SK-N-SH (cell line): ENCODE measurements around the gene RAC2. TPM values are rescaled to one million over a fixed set of nuclear protein-coding genes. Genes with fewer than 3 reads are reported as not detected.
A peak's percentile ranks its signal among the peaks of the same experiment; 100 is the strongest.

Experiments
- CTCF ChIA-PET: fragments of 300-600, 350-600 bp; formaldehyde crosslinking; extraction: SDS; loops from one replicate; lab custom pipeline; 2021; lab: Yijun Ruan, JAX
- POLR2A ChIA-PET: fragments of 350-600 bp; sonication (Branson Sonifier 250); formaldehyde crosslinking; extraction: SDS; loops from one replicate; lab custom pipeline; 2020; ENCODE audit warnings: antibody characterized with exemption, inconsistent platforms; lab: Yijun Ruan, JAX
- DNase-seq: peaks from one replicate; pipeline ENCODE4 v3.0.0; 2012
- H2AFZ ChIP-seq: fragments of 200-600 bp; sonication (generic); 2 replicates; pipeline ENCODE4 v1.8.1; 2016; ENCODE audit warnings: antibody characterized with exemption, mild to moderate bottlenecking, low read depth
- H3F3A ChIP-seq: fragments of 200-600 bp; sonication (generic); replicated peaks from 2 replicates; pipeline ENCODE3; 2016; ENCODE audit warnings: antibody characterized with exemption, mild to moderate bottlenecking; ENCODE audit not compliant: insufficient read depth
- H3K27ac ChIP-seq, 2 experiments: fragments of 200-500 bp in 1 of 2; fragments of 200-600 bp in 1 of 2; sonication (Bioruptor generic) in 1 of 2; sonication (generic), shearing (Covaris generic) in 1 of 2; 2 replicates each; pipeline versions ENCODE4 v1.5.1 to v1.6.1; 2014 to 2016; ENCODE audit warnings: low read depth in 2 of 2, inconsistent platforms in 1 of 2, low read length in 1 of 2, mild to moderate bottlenecking in 1 of 2, mixed read lengths in 1 of 2
- H3K27me3 ChIP-seq: fragments of 200-600 bp; sonication (generic), shearing (Covaris generic); 2 replicates; pipeline ENCODE4 v1.6.1; 2016; ENCODE audit warnings: mixed run types; ENCODE audit not compliant: insufficient read depth
- H3K36me3 ChIP-seq, 2 experiments: fragments of 200-500 bp in 1 of 2; fragments of 200-600 bp in 1 of 2; sonication (Bioruptor generic) in 1 of 2; sonication (generic) in 1 of 2; replicated peaks in 1 of 2; 2 replicates each; pipeline versions ENCODE3 to v1.5.1; 2014 to 2016; ENCODE audit warnings: low read length in 1 of 2, mild to moderate bottlenecking in 1 of 2; ENCODE audit not compliant: insufficient read depth in 2 of 2, control insufficient read depth in 1 of 2
- H3K4me1 ChIP-seq, 2 experiments: fragments of 200-500 bp in 1 of 2; fragments of 200-600 bp in 1 of 2; sonication (Bioruptor generic) in 1 of 2; sonication (generic), shearing (Covaris generic) in 1 of 2; 2 replicates each; pipeline versions ENCODE4 v1.5.1 to v1.6.1; 2014 to 2016; ENCODE audit warnings: low read depth in 1 of 2, low read length in 1 of 2, mixed run types in 1 of 2; ENCODE audit not compliant: insufficient read depth in 2 of 2, control insufficient read depth in 1 of 2
- H3K4me2 ChIP-seq: fragments of 200-600 bp; sonication (generic), shearing (Covaris generic); 2 replicates; pipeline ENCODE4 v1.6.1; 2017; ENCODE audit warnings: mixed run types
- H3K4me3 ChIP-seq, 2 experiments: fragments of 200-500 bp in 1 of 2; fragments of 200-600 bp in 1 of 2; sonication (Bioruptor generic) in 1 of 2; sonication (generic), shearing (Covaris generic) in 1 of 2; 2 replicates each; pipeline versions ENCODE4 v1.5.1 to v1.8.1; 2014 to 2016; ENCODE audit warnings: low read depth in 2 of 2, inconsistent platforms in 1 of 2, low read length in 1 of 2, mild to moderate bottlenecking in 1 of 2, mixed read lengths in 1 of 2, moderate library complexity in 1 of 2
- H3K79me2 ChIP-seq: fragments of 200-600 bp; sonication (generic); 2 replicates; pipeline ENCODE4 v1.8.1; 2017; ENCODE audit warnings: mild to moderate bottlenecking; ENCODE audit not compliant: insufficient read depth
- H3K9ac ChIP-seq: fragments of 200-600 bp; sonication (generic); 2 replicates; pipeline ENCODE4 v1.6.1; 2017; ENCODE audit warnings: mixed run types
- H3K9me2 ChIP-seq: fragments of 200-600 bp; sonication (generic); 2 replicates; pipeline ENCODE4 v1.6.1; 2017; ENCODE audit warnings: mixed run types
- H3K9me3 ChIP-seq: fragments of 200-600 bp; sonication (generic); 2 replicates; pipeline ENCODE4 v1.6.1; 2017; ENCODE audit warnings: mixed run types, mild to moderate bottlenecking, moderate library complexity
- H4K20me1 ChIP-seq: fragments of 200-600 bp; sonication (generic); 2 replicates; pipeline ENCODE4 v1.6.1; 2017; ENCODE audit warnings: mild to moderate bottlenecking, mixed run types; ENCODE audit not compliant: insufficient read depth
- CHD2 ChIP-seq: fragments of 150-350 bp; IDR thresholded peaks from 2 replicates; pipeline ENCODE4 v1.6.1; 2018; ENCODE audit warnings: low read length; ENCODE audit not compliant: partially characterized antibody
- CTCF ChIP-seq: fragments of 200-600 bp; sonication (generic); IDR thresholded peaks from 2 replicates; pipeline ENCODE4 v1.6.1; 2017; ENCODE audit warnings: antibody characterized with exemption, mild to moderate bottlenecking, moderate library complexity
- ELF1 ChIP-seq: IDR thresholded peaks from 2 replicates; pipeline ENCODE4 v1.4.0; 2012
- EP300 ChIP-seq, 2 experiments: IDR thresholded peaks; 2 replicates each; pipeline versions ENCODE4 v1.4.0 to v1.6.1; 2012; ENCODE audit warnings: borderline replicate concordance in 1 of 2, low read depth in 1 of 2, low read length in 1 of 2
- EZH2phosphoT487 ChIP-seq: fragments of 200-600 bp; sonication (generic); IDR thresholded peaks from 2 replicates; pipeline ENCODE4 v1.6.1; 2017; ENCODE audit warnings: low read depth, mixed run types, mild to moderate bottlenecking, antibody characterized with exemption, moderate library complexity, borderline replicate concordance
- FOSL2 ChIP-seq: IDR thresholded peaks from 2 replicates; pipeline ENCODE4 v1.4.0; 2012; ENCODE audit warnings: low read depth, mild to moderate bottlenecking, moderate library complexity, borderline replicate concordance
- FOXJ3 ChIP-seq: sonication (generic); formaldehyde crosslinking; IDR thresholded peaks from 2 replicates; pipeline ENCODE4 v1.5.1; 2020; ENCODE audit warnings: mild to moderate bottlenecking, missing genetic modification reagents
- FOXM1 ChIP-seq: IDR thresholded peaks from 2 replicates; pipeline ENCODE4 v1.4.0; 2012; ENCODE audit warnings: low read depth, mild to moderate bottlenecking
- JUND ChIP-seq: IDR thresholded peaks from 2 replicates; pipeline ENCODE4 v1.4.0; 2012
- MAX ChIP-seq: IDR thresholded peaks from 2 replicates; pipeline ENCODE4 v1.4.0; 2012; ENCODE audit warnings: low read depth
- MXI1 ChIP-seq: IDR thresholded peaks from 2 replicates; pipeline ENCODE4 v1.6.1; 2012; ENCODE audit warnings: mild to moderate bottlenecking, low read depth, low read length, improper control_type of control experiment
- NRF1 ChIP-seq: IDR thresholded peaks from 2 replicates; pipeline ENCODE4 v1.6.1; 2012; ENCODE audit warnings: low read depth, mild to moderate bottlenecking, low read length
- PBX3 ChIP-seq: IDR thresholded peaks from 2 replicates; pipeline ENCODE4; 2012
- RAD21 ChIP-seq: IDR thresholded peaks from 2 replicates; pipeline ENCODE4 v1.6.1; 2012; ENCODE audit warnings: mild to moderate bottlenecking, low read length
- REST ChIP-seq: IDR thresholded peaks from 2 replicates; pipeline ENCODE4 v1.6.1; 2012; ENCODE audit warnings: mild to moderate bottlenecking, low read depth, low read length, moderate library complexity
- SIN3A ChIP-seq: IDR thresholded peaks from 2 replicates; pipeline ENCODE4 v1.6.1; 2012; ENCODE audit warnings: low read depth, mild to moderate bottlenecking, low read length, moderate library complexity, borderline replicate concordance
- SMC3 ChIP-seq: IDR thresholded peaks from 2 replicates; pipeline ENCODE4 v1.6.1; 2012; ENCODE audit warnings: low read depth, low read length, improper control_type of control experiment
- TAF1 ChIP-seq: IDR thresholded peaks from 2 replicates; pipeline ENCODE4 v1.6.1; 2012; ENCODE audit warnings: low read depth, mild to moderate bottlenecking, low read length, moderate library complexity, borderline replicate concordance
- TEAD4 ChIP-seq: IDR thresholded peaks from 2 replicates; pipeline ENCODE4 v1.4.0; 2012; ENCODE audit warnings: mild to moderate bottlenecking, borderline replicate concordance; ENCODE audit not compliant: insufficient read depth
- YY1 ChIP-seq: IDR thresholded peaks from 2 replicates; pipeline ENCODE4 v1.4.0; 2012; ENCODE audit warnings: low read depth, mild to moderate bottlenecking
- WGBS: methylation state at CpG from one replicate; pipeline ENCODE4 v1.1.6; 2017; ENCODE audit warnings: low lambda C conversion rate; 5-methylcytosine and 5-hydroxymethylcytosine counted together
- polyA plus RNA-seq, 3 experiments: library from polyadenylated mRNA; depleted of rRNA; stranded (reverse); fragments of >200 nt; gene quantifications; 2 replicates each; pipeline ENCODE4 v1.2.3, GENCODE V29; 2012

The RAC2 gene
- polyA plus RNA-seq, 1 of the 3 experiments (the other 2 are of a cell fraction), result 29.9 TPM

GRCh38 chr22:37237371-37238268, 6.4 kb downstream of the RAC2 start:
- DNase-seq, result peak; percentile 31
- ChIA-PET POLR2A (no interaction called here), CTCF (interaction anchor here (0.9 to 14.4 kb wide), 3 partner anchors 10 to 23 kb away, joined by 3 to 124 read pairs (median 3); no protein-coding TSS in a partner anchor)
- Histone ChIP-seq H3K9me2 (no peaks in the 10 kb centered on the region), H2AFZ (no peak overlapping the region), H3K27ac (no peak overlapping the region), H3K4me2 (no peak overlapping the region), H3K4me3 (no peak overlapping the region), H3K36me3 (no peaks in the 10 kb centered on the region), H3F3A (no peaks in the 10 kb centered on the region), H3K4me1 (peaks cover 4% of the 10 kb centered on the region in 2 experiments; a peak in 3 of 4 replicates), H3K9ac (no peak overlapping the region), H3K27me3 (no peaks in the 10 kb centered on the region), H3K79me2 (no peaks in the 10 kb centered on the region), H3K9me3 (no peaks in the 10 kb centered on the region), H4K20me1 (no peaks in the 10 kb centered on the region)
- WGBS, result 93% methylated on average over 20 of the region's 20 CpGs
- TF ChIP-seq RAD21 (no peak), ELF1 (no peak), PBX3 (no peak), YY1 (no peak), JUND (no peak), FOXJ3 (no peak), MAX (no peak), EP300 (IDR thresholded peaks at IDR 0.05; ENCODE audit: borderline replicate concordance in 1 of 2, low read depth in 1 of 2, low read length in 1 of 2) (no peak), SIN3A (no peak), TEAD4 (no peak), FOXM1 (no peak), MXI1 (no peak), CTCF (no peak), SMC3 (no peak), NRF1 (no peak), CHD2 (no peak), FOSL2 (no peak), TAF1 (no peak), EZH2phosphoT487 (no peak), REST (no peak)
